HG03039 (cell line): ENCODE results near the gene SELENOI.

Experiments
- ATAC-seq: cut with Tn5 transposase; IDR thresholded peaks from one replicate; pipeline ENCODE4 v1.9.1; 2021; ENCODE audit warnings: mild to moderate bottlenecking, moderate library complexity; ENCODE audit not compliant: unreplicated experiment

The SELENOI gene

GRCh38 chr2:26444236-26444635, 98.3 kb downstream of the SELENOI start:
- no peak for ATAC-seq
